ENCODE results near the gene SMIM38.

- TF ChIP-seq CTCF (IDR thresholded peaks at IDR 0.05) (no peak), POLR2A (IDR thresholded peaks at IDR 0.05) (no peak), POLR2AphosphoS5 (IDR thresholded peaks at IDR 0.05) (no peak)
Measured at GRCh38 chr11:69137151-69137844, 18.4 kb upstream of the SMIM38 start.
